NCI-H2227 (cell line): ENCODE data around the gene IGFBPL1.

Source experiments
- DNase-seq: peaks from one replicate; lab custom pipeline; 2025; ENCODE audit not compliant: unreplicated experiment; lab: John Stamatoyannopoulos, UW

IGFBPL1 gene

GRCh38 chr9:38357350-38358114 lies 66.7 kb downstream of the IGFBPL1 start:
- DNase-seq, result no peak

GRCh38 chr9:38356851-38357250 lies 67.4 kb downstream of the IGFBPL1 start:
- DNase-seq, result no peak
